Measurements from ENCODE around the gene TLCD1.

Gene TLCD1

GRCh38 chr17:28744104-28744971 is 18.3 kb upstream of the TLCD1 start:
- H3K27ac ChIP-seq: peak overlapping the region; percentile 93
- no peaks in the 10 kb centered on the region for H3K9me3 ChIP-seq (ENCODE audit: severe bottlenecking)
- H3K4me3 ChIP-seq (ENCODE audit: low read depth, low read length): peak overlapping the region; percentile 87
- peaks cover 53% of the 10 kb centered on the region for H3K36me3 ChIP-seq
- TF ChIP-seq CTCF (IDR thresholded peaks at IDR 0.05; ENCODE audit: low read depth, low read length): no peak
- peak; percentile 50 for DNase-seq
- no peaks in the 10 kb centered on the region for H3K27me3 ChIP-seq (ENCODE audit: insufficient read depth, low read depth, severe bottlenecking)

- Histone ChIP-seq H3K4me3 (ENCODE audit: low read depth, low read length) (peak within 1 kb of the TSS; percentile 87), H3K27ac (peak within 1 kb of the TSS; percentile 93), H3K9me3 (ENCODE audit: severe bottlenecking) (no peaks in the 10 kb centered on the region), H3K27me3 (ENCODE audit: insufficient read depth, low read depth, severe bottlenecking) (no peaks in the 10 kb centered on the region), H3K36me3 (peaks cover 48% of the 10 kb centered on the region)
- 0 out of 2 replicates have a peak, but pooled peaks have one; percentile 15 for TF ChIP-seq CTCF (IDR thresholded peaks at IDR 0.05; ENCODE audit: low read depth, low read length)
- DNase-seq: peak; percentile 81
Measured at GRCh38 chr17:28743243-28744103, 17.4 kb upstream of the TLCD1 start, which contains the start of gene TRAF4. Gene TRAF4 (plus strand): TSS chr17:28744011. CDS start chr17:28744113, 102 bp downstream.

- DNase-seq: no peak
- Histone ChIP-seq H3K27ac (peak overlapping the region; percentile 93), H3K9me3 (ENCODE audit: severe bottlenecking) (peaks cover 3% of the 10 kb centered on the region), H3K27me3 (ENCODE audit: insufficient read depth, low read depth, severe bottlenecking) (no peaks in the 10 kb centered on the region), H3K4me3 (ENCODE audit: low read depth, low read length) (no peak overlapping the region), H3K36me3 (peaks cover 32% of the 10 kb centered on the region)
- TF ChIP-seq CTCF (IDR thresholded peaks at IDR 0.05; ENCODE audit: low read depth, low read length): no peak
Measured at GRCh38 chr17:28741358-28742349, 15.6 kb upstream of the TLCD1 start.

- Histone ChIP-seq H3K27ac (no peak overlapping the region), H3K36me3 (peaks cover 22% of the 10 kb centered on the region), H3K4me3 (ENCODE audit: low read depth, low read length) (no peak overlapping the region), H3K27me3 (ENCODE audit: insufficient read depth, low read depth, severe bottlenecking) (no peaks in the 10 kb centered on the region), H3K9me3 (ENCODE audit: severe bottlenecking) (peaks cover 3% of the 10 kb centered on the region)
- DNase-seq: no peak
- TF ChIP-seq CTCF (IDR thresholded peaks at IDR 0.05; ENCODE audit: low read depth, low read length): no peak
Measured at GRCh38 chr17:28740406-28741357, 14.6 kb upstream of the TLCD1 start.
